Thoracic aorta (tissue), 2 donors: ENCODE measurements around the gene SAMD11. TPM values are rescaled to one million over a fixed set of nuclear protein-coding genes. Genes with fewer than 3 reads are reported as not detected.

Source experiments
- ATAC-seq: fragments of 150-250 bp; one replicate; pipeline ENCODE4 v1.8.0; 2017; ENCODE audit warnings: low read depth; ENCODE audit not compliant: insufficient number of reproducible peaks, low FRiP score
- DNase-seq: peaks from one replicate; pipeline ENCODE4 v3.0.0-alpha.2; 2020; ENCODE audit warnings: low spot score
- H3K27ac ChIP-seq, 2 donors: fragments of 200-600 bp; sonication (generic); 1 replicate in 1 of 2; 2 replicates in 1 of 2; pipeline ENCODE4 v1.5.1; 2016; ENCODE audit warnings: mild to moderate bottlenecking in 2 of 2, moderate library complexity in 2 of 2
- H3K27me3 ChIP-seq: fragments of 200-600 bp; sonication (generic); replicated peaks from 2 replicates; pipeline ENCODE4 v1.6.0; 2016; ENCODE audit warnings: mild to moderate bottlenecking; ENCODE audit not compliant: insufficient read depth
- H3K36me3 ChIP-seq: fragments of 200-600 bp; sonication (generic); one replicate; pipeline ENCODE4 v1.5.1; 2016
- H3K4me1 ChIP-seq, 2 donors: fragments of 200-600 bp; sonication (generic); 1 replicate in 1 of 2; 2 replicates in 1 of 2; pipeline versions ENCODE4 v1.5.1 to v1.6.0; 2016; ENCODE audit warnings: low read depth in 2 of 2, mild to moderate bottlenecking in 1 of 2; ENCODE audit not compliant: control insufficient read depth in 1 of 2
- H3K4me3 ChIP-seq: fragments of 200-600 bp; sonication (generic); 2 replicates; pipeline ENCODE4 v1.5.1; 2016; ENCODE audit warnings: mild to moderate bottlenecking
- H3K9me3 ChIP-seq: fragments of 200-600 bp; sonication (generic); 2 replicates; pipeline ENCODE4 v1.5.1; 2016
- CTCF ChIP-seq: fragments of 200-600 bp; sonication (generic); IDR thresholded peaks from one replicate; pipeline ENCODE4 v1.5.1; 2019; ENCODE audit warnings: antibody characterized with exemption
- total RNA-seq, 2 donors: library from RNA; depleted of rRNA; stranded (reverse); fragments of >200 nt; gene quantifications; one replicate each; pipeline versions ENCODE4 v1.1.0 to v1.2.3, GENCODE V29; 2016

Gene SAMD11
- total RNA-seq, 2 donors from 2014 or later = 10.2 to 18.8 TPM

GRCh38 chr1:978069-978834 is 54.5 kb downstream of the SAMD11 start:
- Histone ChIP-seq H3K27me3 (no peaks in the 10 kb centered on the region), H3K27ac (no peak overlapping the region), H3K36me3 (no peaks in the 10 kb centered on the region), H3K4me3 (no peak overlapping the region), H3K4me1 (peaks cover 0 to 15% of the 10 kb centered on the region in 2 donors), H3K9me3 (no peaks in the 10 kb centered on the region)
- ATAC-seq = no peak
- no peak for DNase-seq
- no peak for TF ChIP-seq CTCF

- ATAC-seq (no peak), DNase-seq (no peak)
- Histone ChIP-seq H3K36me3 (no peaks in the 10 kb centered on the region), H3K27me3 (no peaks in the 10 kb centered on the region), H3K9me3 (no peaks in the 10 kb centered on the region), H3K27ac (no peak overlapping the region), H3K4me3 (no peak overlapping the region), H3K4me1 (peaks cover 0 to 15% of the 10 kb centered on the region in 2 donors)
- TF ChIP-seq CTCF = no peak
Observed at GRCh38 chr1:978835-979743, 55.4 kb downstream of the SAMD11 start.

GRCh38 chr1:979744-980072 is 56.0 kb downstream of the SAMD11 start:
- no peak for TF ChIP-seq CTCF
- Histone ChIP-seq H3K36me3 (no peaks in the 10 kb centered on the region), H3K4me3 (no peak overlapping the region), H3K4me1 (peaks cover 0 to 15% of the 10 kb centered on the region in 2 donors), H3K27ac (no peak overlapping the region), H3K27me3 (no peaks in the 10 kb centered on the region), H3K9me3 (no peaks in the 10 kb centered on the region)
- ATAC-seq (no peak), DNase-seq (no peak)

GRCh38 chr1:980137-980571 is 56.4 kb downstream of the SAMD11 start:
- Histone ChIP-seq H3K4me3 (no peak overlapping the region), H3K27ac (no peak overlapping the region), H3K27me3 (no peaks in the 10 kb centered on the region), H3K36me3 (no peaks in the 10 kb centered on the region), H3K9me3 (no peaks in the 10 kb centered on the region), H3K4me1 (peaks cover 0 to 15% of the 10 kb centered on the region in 2 donors)
- ATAC-seq (no peak), DNase-seq (no peak)
- no peak for TF ChIP-seq CTCF
